Activated T-cell treated with anti-CD3 and anti-CD28 coated beads for 4 hours (primary cell): ENCODE data around the gene RAB17.
A peak's percentile ranks its signal among the peaks of the same experiment; 100 is the strongest.

Experiments used
- DNase-seq: peaks from one replicate; pipeline ENCODE4 v3.0.0-alpha.2; 2020

Gene RAB17

GRCh38 chr2:237556773-237557632, 33.5 kb downstream of the RAB17 start:
- peak; percentile 9 for DNase-seq

GRCh38 chr2:237555560-237555959, 35.0 kb downstream of the RAB17 start:
- no peak for DNase-seq

GRCh38 chr2:237553948-237554347, 36.6 kb downstream of the RAB17 start:
- DNase-seq: no peak

- DNase-seq: no peak
Measured at GRCh38 chr2:237552908-237553307, 37.6 kb downstream of the RAB17 start.

GRCh38 chr2:237551071-237551574, 39.4 kb downstream of the RAB17 start:
- no peak for DNase-seq

- DNase-seq: no peak
Measured at GRCh38 chr2:237549643-237550415, 40.7 kb downstream of the RAB17 start.

- DNase-seq: no peak
Measured at GRCh38 chr2:237549216-237549615, 41.3 kb downstream of the RAB17 start.

- DNase-seq: no peak
Measured at GRCh38 chr2:237547841-237548416, 42.6 kb downstream of the RAB17 start.

- no peak for DNase-seq
Measured at GRCh38 chr2:237546876-237547395, 43.6 kb downstream of the RAB17 start.

- no peak for DNase-seq
Measured at GRCh38 chr2:237546040-237546875, 44.3 kb downstream of the RAB17 start.

GRCh38 chr2:237542001-237542704, 48.4 kb downstream of the RAB17 start:
- no peak for DNase-seq

- DNase-seq: no peak
Measured at GRCh38 chr2:237541243-237541642, 49.3 kb downstream of the RAB17 start.

- DNase-seq: no peak
Measured at GRCh38 chr2:237540823-237541222, 49.7 kb downstream of the RAB17 start.

- no peak for DNase-seq
Measured at GRCh38 chr2:237540223-237540775, 50.2 kb downstream of the RAB17 start.

GRCh38 chr2:237539681-237540080, 50.9 kb downstream of the RAB17 start:
- no peak for DNase-seq

GRCh38 chr2:237538901-237539300, 51.6 kb downstream of the RAB17 start:
- no peak for DNase-seq

GRCh38 chr2:237538001-237538720, 52.4 kb downstream of the RAB17 start:
- DNase-seq: no peak

- no peak for DNase-seq
Measured at GRCh38 chr2:237536617-237537016, 53.9 kb downstream of the RAB17 start.

- DNase-seq: no peak
Measured at GRCh38 chr2:237536083-237536415, 54.5 kb downstream of the RAB17 start.

GRCh38 chr2:237535385-237536082, 55.0 kb downstream of the RAB17 start:
- DNase-seq: no peak
